NCI-H510A (cell line): ENCODE results near the gene FGD6.

Source experiments
- DNase-seq: peaks from one replicate; lab custom pipeline; 2025; lab: John Stamatoyannopoulos, UW

The FGD6 gene

DNA sequence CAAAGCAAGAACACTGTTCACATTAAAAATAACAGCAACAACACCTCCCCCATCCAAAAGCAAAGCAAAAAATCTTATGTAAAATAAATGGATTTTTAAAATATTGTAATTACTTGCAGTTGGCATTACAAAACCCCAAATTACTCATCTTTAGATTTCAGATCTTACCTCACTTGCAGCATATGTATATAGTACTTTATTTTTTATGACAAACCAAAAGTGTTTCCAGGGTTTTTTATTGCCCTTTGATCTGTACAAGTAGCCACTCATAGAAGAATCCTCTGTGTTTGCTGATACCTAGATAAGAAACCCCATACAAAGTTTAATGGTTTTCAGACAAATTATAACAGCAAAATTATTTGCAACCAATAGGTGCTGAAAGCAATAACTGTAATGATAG is 131.7 kb downstream of the FGD6 start:
- no peak for DNase-seq

GRCh38 chr12:95083938-95084337 is 133.3 kb downstream of the FGD6 start:
- DNase-seq = no peak

DNA sequence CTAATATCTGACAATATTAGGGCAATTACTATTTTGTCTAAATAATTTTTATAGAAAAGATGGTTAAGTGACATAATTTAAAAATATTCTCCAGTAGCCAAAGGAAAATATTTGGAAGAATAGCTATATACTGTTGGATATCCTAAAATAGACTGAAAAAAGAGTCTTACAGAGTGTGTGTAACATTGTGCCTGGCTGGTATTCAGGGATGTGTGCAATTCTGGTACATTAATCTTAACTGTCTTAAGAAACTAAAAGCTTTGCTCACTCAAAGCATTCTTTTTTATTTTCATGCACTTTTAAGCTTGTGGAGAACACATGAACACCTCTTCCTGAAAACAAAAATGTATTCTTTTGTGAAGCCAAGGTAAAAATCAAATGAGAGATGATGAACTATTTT is 133.8 kb downstream of the FGD6 start:
- DNase-seq = no peak

- no peak for DNase-seq
Observed at GRCh38 chr12:95077341-95077740, 139.9 kb downstream of the FGD6 start.

DNA sequence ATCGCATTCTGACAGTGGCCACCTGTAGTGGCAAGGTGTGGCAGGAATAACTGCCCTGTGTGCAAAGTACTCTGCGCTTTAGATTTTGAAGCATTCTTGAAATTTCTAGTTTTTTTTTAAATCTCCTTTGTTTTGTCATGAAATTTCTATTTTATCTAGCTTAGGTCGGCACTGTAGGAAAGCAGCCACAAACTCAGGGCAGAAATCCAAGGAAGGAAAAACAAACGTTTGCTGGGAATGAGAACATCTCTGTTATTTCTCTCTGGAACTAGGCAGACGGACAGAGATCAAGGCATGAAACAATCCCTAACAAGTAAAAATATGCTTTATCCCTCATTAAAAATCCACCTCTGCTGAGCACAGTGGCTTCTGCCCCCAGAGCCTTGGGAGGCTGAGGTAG is 142.5 kb downstream of the FGD6 start:
- no peak for DNase-seq

DNA sequence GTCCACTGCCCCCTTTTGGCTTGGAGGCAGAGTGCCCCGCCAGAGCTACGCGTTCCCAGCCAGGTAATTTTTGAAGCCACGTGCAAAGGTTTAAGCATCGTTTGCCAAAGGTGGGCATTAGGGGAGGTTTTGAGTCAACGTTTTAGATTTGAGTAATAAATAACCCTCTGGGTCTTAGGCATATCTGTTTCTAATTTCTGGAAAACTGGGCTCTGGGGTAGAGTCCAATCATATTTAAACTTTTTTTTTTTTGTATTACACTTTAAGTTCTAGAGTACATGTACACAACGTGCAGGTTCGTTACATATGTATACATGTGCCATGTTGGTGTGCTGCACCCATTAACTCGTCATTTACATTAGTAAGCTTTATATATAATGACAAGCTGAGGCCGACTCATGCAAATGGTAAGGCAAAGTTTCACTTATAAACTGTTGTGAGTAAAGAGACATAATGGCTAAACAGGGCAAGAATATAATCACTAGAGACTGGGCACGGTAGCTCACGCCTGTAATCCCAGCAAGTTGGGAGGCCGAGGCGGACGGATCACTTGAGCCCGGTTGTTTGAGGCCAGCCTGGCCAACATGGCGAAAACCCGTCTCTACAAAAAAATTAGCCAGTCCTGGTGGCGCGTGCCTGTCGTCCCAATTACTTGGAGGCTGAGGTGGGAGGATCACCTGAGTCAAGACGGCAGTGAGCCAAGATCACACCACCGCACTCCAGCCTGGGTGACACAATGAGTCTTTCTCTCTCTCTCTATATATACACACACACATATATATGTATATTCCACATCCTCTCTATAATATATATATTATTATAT is 143.4 kb downstream of the FGD6 start:
- DNase-seq = no peak

- peak; percentile 93 for DNase-seq
Observed at GRCh38 chr12:95072900-95073697, 144.2 kb downstream of the FGD6 start, which contains the start of gene NR2C1. Gene NR2C1, minus strand, starts transcription at chr12:95073618. Its CDS starts 6,234 bp downstream, at chr12:95067384.

DNA sequence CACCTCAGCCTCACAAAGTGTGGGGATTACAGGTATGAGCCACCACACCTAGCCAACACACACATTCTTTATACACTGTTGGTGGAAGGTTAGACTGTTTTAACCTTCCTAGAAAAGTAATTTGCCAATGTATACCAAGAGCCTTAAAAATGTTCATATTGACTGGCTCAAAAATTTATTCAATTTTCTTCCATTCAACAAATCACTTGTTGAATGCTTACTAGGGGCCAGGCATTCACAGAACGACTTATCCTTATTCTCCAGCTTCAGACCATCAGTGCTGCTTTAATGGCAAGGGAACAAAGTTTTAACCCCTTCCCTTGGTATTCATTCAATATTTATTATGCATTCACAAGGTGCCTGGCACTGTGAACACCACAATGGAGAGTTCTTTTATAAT is 146.9 kb downstream of the FGD6 start:
- DNase-seq = no peak

GRCh38 chr12:95066091-95066855 is 151.0 kb downstream of the FGD6 start:
- no peak for DNase-seq

DNA sequence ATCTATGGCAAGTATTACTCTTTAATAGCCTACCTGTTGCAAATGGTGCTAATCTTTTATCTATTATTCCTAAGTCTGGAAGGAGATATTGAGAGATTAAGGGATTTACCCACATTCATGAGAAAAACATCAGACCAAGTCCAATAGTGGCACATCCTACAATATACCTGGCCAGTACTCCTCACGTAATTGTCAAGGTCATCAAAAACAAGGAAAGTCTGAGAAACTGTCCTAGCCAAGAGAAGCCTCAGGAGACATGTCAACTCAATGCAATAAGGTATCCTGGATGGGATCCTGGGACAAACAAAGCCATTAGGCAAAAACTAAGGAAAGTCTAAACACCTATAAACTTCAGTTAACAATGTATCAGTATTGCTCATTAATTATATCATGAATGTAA is 156.3 kb downstream of the FGD6 start:
- DNase-seq = no peak

- no peak for DNase-seq
Observed at GRCh38 chr12:95059984-95060383, 157.3 kb downstream of the FGD6 start.

DNA sequence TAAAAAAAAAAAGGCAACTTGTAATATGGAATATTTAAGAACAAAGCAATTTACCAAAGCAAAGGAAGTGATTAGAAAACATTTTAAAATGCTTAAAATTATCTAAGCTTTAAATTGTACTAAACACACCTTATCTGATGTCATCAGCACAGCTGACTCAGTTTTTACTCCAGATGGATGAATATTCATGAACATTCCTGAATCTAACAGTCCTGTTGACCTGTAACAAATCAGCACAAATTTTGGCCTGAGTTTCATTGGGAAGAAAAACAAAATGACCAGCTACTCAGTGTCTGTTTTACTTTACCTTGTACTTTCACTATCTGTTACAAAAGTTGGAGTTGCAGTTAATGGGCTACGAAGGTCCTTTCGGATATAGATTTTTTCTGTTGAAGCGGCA is 159.8 kb downstream of the FGD6 start:
- DNase-seq = no peak

GRCh38 chr12:95055057-95055456 is 162.2 kb downstream of the FGD6 start:
- DNase-seq = no peak

DNA sequence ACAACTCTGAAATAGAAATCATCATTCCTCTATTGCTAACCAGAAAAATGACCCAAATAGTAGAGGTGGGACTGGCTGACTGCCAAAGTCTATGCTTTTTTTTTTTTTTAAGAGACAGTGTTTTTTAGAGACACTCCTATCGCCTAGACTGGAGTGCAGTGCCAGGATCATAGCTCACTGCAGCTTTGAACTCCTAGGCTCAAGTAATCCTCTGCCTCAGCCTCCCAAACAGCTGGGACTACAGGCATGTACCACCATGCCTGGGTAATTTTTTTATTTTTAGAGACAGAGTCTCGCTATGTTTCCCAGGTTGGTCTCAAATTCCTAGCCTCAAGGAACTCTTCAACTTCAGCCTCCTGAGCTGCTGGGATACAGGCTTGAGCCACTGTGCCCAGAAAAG is 163.1 kb downstream of the FGD6 start:
- DNase-seq = no peak

- no peak for DNase-seq
Observed at GRCh38 chr12:95051241-95051640, 166.0 kb downstream of the FGD6 start.

DNA sequence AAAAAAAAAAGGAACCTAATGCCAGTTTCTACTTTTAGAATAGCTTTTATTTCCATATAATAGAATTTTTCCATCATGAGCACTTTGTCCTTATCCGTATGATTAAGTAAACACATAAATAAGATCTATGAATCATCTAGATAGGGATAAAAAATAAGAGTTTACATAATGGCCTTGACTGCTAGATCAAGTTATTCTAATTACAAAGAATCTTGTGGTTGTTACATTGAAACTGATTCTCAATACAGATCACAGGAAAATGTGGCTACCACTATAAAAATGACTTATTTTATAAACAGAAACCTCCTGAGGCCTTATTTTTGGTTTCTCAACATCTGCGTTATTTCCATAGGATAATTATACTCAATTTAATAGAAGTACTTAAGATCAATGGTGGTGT is 179.4 kb downstream of the FGD6 start:
- no peak for DNase-seq

- DNase-seq = no peak
Observed at GRCh38 chr12:95034750-95035149, 182.5 kb downstream of the FGD6 start.
